ENCODE results near the gene PIGH.

DNA sequence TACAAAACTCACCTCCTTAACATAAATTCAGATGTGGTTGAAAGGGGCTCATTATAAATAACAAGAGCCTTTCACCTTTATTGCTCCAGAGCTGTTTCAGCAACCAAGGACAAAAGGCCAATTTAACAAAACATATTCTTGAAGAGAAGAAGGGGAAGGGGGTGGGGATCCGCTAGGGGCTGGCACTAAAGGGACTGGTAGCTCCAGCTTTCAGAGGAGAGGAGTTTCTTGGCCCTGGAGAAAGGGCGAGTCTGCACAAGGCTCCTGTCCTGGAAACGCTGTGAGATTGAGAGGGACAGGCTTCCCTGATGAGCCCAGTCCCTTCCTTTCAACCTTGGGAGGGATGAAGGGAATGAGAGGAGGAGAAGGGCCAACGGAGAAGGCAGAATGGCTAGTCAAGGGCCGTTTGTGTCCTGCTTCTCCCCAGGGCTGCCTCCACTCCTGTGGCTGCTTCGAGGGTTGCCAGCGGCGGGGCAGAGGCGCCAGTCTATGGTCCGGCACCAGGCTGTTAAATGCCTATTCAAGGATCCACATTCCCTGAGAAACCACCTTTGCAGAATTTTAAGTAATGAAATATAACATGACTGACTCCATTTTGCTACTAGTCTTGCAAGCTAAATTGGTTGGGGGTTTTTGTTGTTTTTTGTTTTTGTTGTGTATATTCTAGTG lies 9.7 kb upstream of the PIGH start:
- TF ChIP-seq, protein P1, sequence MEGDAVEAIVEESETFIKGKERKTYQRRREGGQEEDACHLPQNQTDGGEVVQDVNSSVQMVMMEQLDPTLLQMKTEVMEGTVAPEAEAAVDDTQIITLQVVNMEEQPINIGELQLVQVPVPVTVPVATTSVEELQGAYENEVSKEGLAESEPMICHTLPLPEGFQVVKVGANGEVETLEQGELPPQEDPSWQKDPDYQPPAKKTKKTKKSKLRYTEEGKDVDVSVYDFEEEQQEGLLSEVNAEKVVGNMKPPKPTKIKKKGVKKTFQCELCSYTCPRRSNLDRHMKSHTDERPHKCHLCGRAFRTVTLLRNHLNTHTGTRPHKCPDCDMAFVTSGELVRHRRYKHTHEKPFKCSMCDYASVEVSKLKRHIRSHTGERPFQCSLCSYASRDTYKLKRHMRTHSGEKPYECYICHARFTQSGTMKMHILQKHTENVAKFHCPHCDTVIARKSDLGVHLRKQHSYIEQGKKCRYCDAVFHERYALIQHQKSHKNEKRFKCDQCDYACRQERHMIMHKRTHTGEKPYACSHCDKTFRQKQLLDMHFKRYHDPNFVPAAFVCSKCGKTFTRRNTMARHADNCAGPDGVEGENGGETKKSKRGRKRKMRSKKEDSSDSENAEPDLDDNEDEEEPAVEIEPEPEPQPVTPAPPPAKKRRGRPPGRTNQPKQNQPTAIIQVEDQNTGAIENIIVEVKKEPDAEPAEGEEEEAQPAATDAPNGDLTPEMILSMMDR (IDR thresholded peaks at IDR 0.05), result no peak
- no peak for TF ChIP-seq POLR2A (IDR thresholded peaks at IDR 0.05)

Measured in right lobe of liver (tissue), 4 donors.